ENCODE data around the gene ALDH1L2.
"Not testable (repeated sequence)": the region's sequence is repeated elsewhere in the genome, so short reads cannot be mapped to it uniquely, and the experiment has no call there.

ALDH1L2 gene

DNA sequence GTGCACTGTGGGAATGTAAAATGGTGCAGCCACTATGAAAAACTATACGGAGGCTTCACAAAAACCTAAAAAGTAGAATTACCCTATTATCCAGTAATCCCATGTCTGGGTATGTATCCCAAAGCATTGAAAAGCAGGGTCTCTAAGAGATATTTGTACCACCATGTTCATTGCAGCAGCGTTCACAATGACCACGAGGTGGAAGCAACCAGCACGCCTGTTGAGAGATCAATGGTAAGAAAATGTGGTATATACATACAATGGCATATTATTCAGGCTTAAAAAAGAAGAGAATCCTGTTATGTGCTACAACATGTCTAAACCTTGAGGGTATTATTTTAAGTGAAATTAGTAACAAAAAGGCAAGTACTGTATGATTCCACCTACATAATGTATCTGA lies 99.1 kb downstream of the ALDH1L2 start:
- no peak for DNase-seq (ENCODE audit: low spot score)

DNA sequence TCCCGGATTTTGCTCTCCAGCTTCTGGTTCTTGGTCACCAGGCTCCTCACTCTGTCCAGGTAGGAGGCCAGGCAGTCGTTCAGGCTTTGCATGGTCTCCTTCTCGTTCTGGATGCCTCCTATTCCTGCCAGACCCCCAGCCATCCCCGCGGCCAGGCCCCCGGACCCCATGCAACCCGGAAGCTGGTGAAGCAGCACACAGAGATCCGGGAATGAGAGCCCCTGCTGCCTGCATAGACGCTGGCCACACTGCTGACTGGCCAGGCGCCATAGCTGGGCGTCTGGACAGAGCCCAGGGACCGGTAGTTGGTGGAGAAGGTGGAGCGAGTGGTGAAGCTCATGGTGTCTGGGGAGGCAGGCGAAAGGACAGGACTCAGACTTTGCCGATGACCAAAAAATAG lies 106.6 kb downstream of the ALDH1L2 start:
- not testable (repeated sequence) for DNase-seq (ENCODE audit: low spot score)

DNA sequence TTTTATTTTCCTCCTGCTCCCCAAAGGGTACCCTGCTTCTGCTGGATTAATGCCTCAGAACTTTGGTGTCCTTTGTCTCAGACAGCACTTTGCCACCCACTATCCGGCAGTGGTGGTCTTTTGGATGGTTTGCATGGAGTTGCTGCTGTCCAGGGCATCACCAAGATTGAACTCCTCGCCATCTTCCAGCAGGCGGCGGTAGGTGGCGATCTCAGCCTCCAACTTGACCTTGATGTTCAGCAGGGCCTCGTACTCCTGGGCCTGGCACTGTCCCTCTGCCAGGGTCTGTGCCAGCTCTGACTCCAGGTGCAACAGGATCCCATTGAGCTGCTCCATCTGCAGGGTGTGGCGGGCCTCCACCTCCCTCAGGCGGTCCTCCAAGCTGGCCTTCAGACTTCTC lies 107.6 kb downstream of the ALDH1L2 start:
- DNase-seq (ENCODE audit: low spot score) = no peak

DNA sequence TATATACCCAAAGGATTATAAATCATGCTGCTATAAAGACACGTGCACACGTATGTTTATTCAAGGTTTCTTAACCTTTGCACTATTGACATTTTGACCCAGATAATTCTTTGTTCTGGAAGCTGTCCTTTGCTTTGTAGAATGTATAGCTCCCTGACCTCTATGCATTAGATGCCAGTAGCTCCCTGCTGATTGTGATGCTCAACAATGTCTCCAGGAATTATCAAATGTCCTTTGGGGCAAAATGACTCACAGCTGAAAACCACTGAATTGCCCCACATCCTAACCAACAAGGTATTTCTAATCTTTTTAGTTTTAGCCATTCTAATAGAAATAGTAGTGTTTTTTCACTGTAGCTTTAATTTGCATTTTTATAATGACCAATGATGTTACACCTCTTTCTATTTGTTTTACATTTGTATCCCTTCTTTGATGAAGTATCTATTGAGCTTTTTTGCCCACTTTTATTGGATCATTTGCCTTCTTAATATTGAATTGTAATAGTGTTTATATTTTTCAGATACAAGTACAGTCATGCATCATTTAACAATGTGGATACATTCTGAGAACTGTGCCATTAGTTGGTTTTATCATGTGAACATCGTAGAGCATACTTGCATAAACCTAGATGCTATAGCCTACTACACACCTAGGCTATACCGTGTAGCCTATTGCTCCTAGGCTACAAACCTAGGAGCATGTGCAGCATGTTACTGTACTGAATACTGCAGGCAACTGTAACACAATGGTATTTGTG lies 108.5 kb downstream of the ALDH1L2 start:
- DNase-seq (ENCODE audit: low spot score) = peak; percentile 27

DNA sequence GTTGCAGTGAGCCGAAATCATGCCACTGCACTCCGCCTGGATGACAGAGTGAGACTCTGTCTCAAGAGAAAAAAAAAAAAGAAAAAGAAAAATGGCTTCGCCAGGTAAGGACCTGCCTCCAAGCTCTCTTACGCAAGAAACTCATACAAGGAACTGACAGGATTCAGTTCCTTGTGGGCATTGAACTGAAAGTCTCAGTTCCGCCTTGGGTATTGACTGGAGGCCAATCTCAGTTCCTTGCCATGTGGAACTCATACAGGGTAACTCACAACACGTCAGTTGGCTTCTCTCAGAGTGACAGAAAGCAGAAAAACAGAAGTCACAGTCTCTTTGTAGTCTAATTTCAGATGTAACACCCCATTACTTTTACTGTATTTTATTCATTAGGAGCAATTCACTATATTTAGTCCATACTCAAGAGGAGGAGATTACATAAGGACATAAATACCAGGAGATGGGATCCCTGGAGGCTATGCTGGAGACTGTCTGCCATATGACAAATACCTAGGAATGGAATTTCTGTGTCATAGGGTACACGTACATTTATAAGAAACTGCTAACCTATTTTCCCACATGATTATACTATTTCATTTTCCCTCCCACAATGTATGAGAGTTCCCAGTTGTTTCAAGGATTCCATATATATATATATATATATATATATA lies 109.5 kb downstream of the ALDH1L2 start:
- DNase-seq (ENCODE audit: low spot score) = peak; percentile 35

DNA sequence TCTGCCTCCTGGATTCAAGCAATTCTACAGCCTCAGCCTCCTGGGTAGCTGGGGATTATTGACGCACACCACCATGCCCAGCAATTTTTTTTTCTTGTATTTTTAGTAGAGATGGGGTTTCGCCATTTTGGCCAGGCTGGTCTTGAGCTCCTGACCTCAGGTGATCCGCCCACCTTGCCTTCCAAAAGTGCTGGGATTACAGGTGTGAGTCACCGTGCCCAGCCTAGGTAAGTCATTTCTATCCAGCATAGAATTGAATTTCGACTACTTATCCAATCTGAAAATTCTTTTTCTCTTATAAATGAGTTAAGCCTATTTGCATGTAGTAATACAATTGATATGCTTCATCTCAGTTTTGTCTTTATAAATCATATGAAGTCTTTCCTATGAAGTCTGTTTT lies 111.0 kb downstream of the ALDH1L2 start:
- DNase-seq (ENCODE audit: low spot score) = no peak

DNA sequence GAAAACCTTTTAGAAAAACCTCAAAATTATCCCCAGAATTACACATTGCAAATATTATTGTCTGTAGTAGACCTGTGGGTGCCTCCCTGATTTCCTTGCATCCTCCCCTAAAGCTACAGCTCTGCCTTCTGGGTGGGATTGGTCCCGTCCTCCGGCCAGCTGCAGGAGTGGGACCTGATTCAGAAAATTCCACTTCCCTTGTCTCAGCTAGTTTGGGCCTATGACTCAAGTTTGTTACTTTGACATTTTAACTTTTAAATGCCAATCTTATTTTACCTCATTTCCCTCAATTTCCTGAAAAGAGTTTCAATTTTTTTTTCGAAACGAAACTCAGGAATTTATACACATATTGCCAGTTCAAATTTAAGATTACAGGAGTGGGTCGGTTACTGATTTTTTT lies 113.0 kb downstream of the ALDH1L2 start:
- no peak for DNase-seq (ENCODE audit: low spot score)

All from kidney tubule cell (primary cell).